CD14-positive monocyte (primary cell): ENCODE data around the gene TMIGD1. TPM values are rescaled to one million over a fixed set of nuclear protein-coding genes. Genes with fewer than 3 reads are reported as not detected.

ENCODE experiments used
- DNase-seq, 3 donors: peaks; one replicate each; pipeline ENCODE4 v3.0.0-alpha.2; 2011 to 2022
- H2AFZ ChIP-seq: 2 replicates; pipeline ENCODE4 v1.6.0; 2012; ENCODE audit warnings: mild to moderate bottlenecking, low read depth, low read length, inconsistent platforms; ENCODE audit not compliant: insufficient read depth, poor library complexity, severe bottlenecking
- H3K27ac ChIP-seq, 2 donors: 1 replicate in 1 of 2; 2 replicates in 1 of 2; pipeline ENCODE4 v1.5.1; 2012 to 2013; ENCODE audit warnings: low read length in 2 of 2, control low read depth in 1 of 2, inconsistent platforms in 1 of 2, low read depth in 1 of 2, mild to moderate bottlenecking in 1 of 2
- H3K27me3 ChIP-seq, 2 donors: one replicate each; pipeline versions ENCODE4 v1.6.0 to v1.6.1; 2011 to 2013; ENCODE audit warnings: low read length in 2 of 2; ENCODE audit not compliant: control insufficient read depth in 2 of 2, insufficient read depth in 2 of 2
- H3K36me3 ChIP-seq, 2 donors: replicated peaks in 1 of 2; 1 replicate in 1 of 2; 2 replicates in 1 of 2; pipeline versions ENCODE4 v1.5.1 to v1.6.1; 2012 to 2013; ENCODE audit warnings: low read length in 2 of 2, control low read depth in 1 of 2, inconsistent platforms in 1 of 2, mild to moderate bottlenecking in 1 of 2; ENCODE audit not compliant: insufficient read depth in 2 of 2, control insufficient read depth in 1 of 2
- H3K4me1 ChIP-seq, 2 donors: 1 replicate in 1 of 2; 2 replicates in 1 of 2; pipeline versions ENCODE4 v1.5.1 to v1.6.1; 2012 to 2013; ENCODE audit warnings: low read length in 2 of 2, control low read depth in 1 of 2, inconsistent platforms in 1 of 2, mild to moderate bottlenecking in 1 of 2, moderate library complexity in 1 of 2; ENCODE audit not compliant: insufficient read depth in 2 of 2, control insufficient read depth in 1 of 2
- H3K4me2 ChIP-seq: replicated peaks from 2 replicates; pipeline ENCODE3; 2012; ENCODE audit warnings: low read length, moderate library complexity, mild to moderate bottlenecking; ENCODE audit not compliant: poor library complexity, severe bottlenecking; ENCODE audit errors: extremely low read depth
- H3K4me3 ChIP-seq, 3 experiments: fragments of 200-600 bp in 1 of 3; sonication (generic) in 1 of 3; replicated peaks in 1 of 3; 1 replicate in 2 of 3; 2 replicates in 1 of 3; pipeline ENCODE4 v1.5.1; 2011 to 2013; ENCODE audit warnings: low read length in 3 of 3, mild to moderate bottlenecking in 3 of 3, control low read depth in 2 of 3, low read depth in 2 of 3, inconsistent platforms in 1 of 3, moderate library complexity in 1 of 3
- H3K79me2 ChIP-seq: 2 replicates; pipeline ENCODE4 v1.6.0; 2012; ENCODE audit warnings: mild to moderate bottlenecking, control low read depth, inconsistent platforms, low read length, moderate library complexity; ENCODE audit not compliant: insufficient read depth
- H3K9ac ChIP-seq: 2 replicates; pipeline ENCODE4 v1.6.0; 2017; ENCODE audit warnings: low read length, mild to moderate bottlenecking; ENCODE audit not compliant: insufficient read depth, poor library complexity, severe bottlenecking
- H3K9me3 ChIP-seq, 2 donors: replicated peaks in 1 of 2; 1 replicate in 1 of 2; 2 replicates in 1 of 2; pipeline versions ENCODE4 v1.5.1 to v1.6.1; 2012 to 2013; ENCODE audit warnings: low read length in 2 of 2, control low read depth in 1 of 2; ENCODE audit not compliant: control insufficient read depth in 1 of 2, insufficient read depth in 1 of 2
- H4K20me1 ChIP-seq: 2 replicates; pipeline ENCODE4 v1.6.0; 2012; ENCODE audit warnings: mild to moderate bottlenecking, low read length, control low read depth, moderate library complexity; ENCODE audit not compliant: insufficient read depth
- H3K27ac Mint-ChIP-seq, 7 donors: one replicate each; pipeline ENCODE4 v1.8.0; 2020; ENCODE audit warnings: mild to moderate bottlenecking in 7 of 7, mixed read lengths in 7 of 7, moderate library complexity in 6 of 7, inconsistent platforms in 2 of 7
- H3K27me3 Mint-ChIP-seq, 3 donors: one replicate each; pipeline ENCODE4 v1.8.0; 2021 to 2022; ENCODE audit warnings: low read depth in 3 of 3, mild to moderate bottlenecking in 3 of 3, mixed read lengths in 3 of 3, moderate library complexity in 3 of 3, inconsistent platforms in 1 of 3
- H3K36me3 Mint-ChIP-seq, 2 donors: one replicate each; pipeline ENCODE4 v1.8.0; 2020; ENCODE audit warnings: mixed read lengths in 2 of 2, inconsistent platforms in 1 of 2, mild to moderate bottlenecking in 1 of 2
- H3K4me1 Mint-ChIP-seq: one replicate; pipeline ENCODE4 v1.8.0; 2020; ENCODE audit warnings: mild to moderate bottlenecking, mixed read lengths
- H3K4me3 Mint-ChIP-seq, 2 donors: one replicate each; pipeline ENCODE4 v1.8.0; 2020; ENCODE audit warnings: mild to moderate bottlenecking in 2 of 2, mixed read lengths in 2 of 2, moderate library complexity in 1 of 2
- H3K9me3 Mint-ChIP-seq, 7 donors: one replicate each; pipeline ENCODE4 v1.8.0; 2020 to 2022; ENCODE audit warnings: mixed read lengths in 7 of 7, mild to moderate bottlenecking in 6 of 7, moderate library complexity in 6 of 7, inconsistent platforms in 2 of 7
- CTCF ChIP-seq: fragments of 200-600 bp; IDR thresholded peaks from one replicate; pipeline ENCODE4 v1.8.0; 2022; ENCODE audit warnings: antibody characterized with exemption, mild to moderate bottlenecking
- WGBS: methylation state at CpG from one replicate; pipeline ENCODE4 v1.1.5; 2013; ENCODE audit warnings: missing lambda C conversion rate; ENCODE audit not compliant: insufficient coverage; 5-methylcytosine and 5-hydroxymethylcytosine counted together
- intact Hi-C, 2 donors: fragments of 100-400 bp; cut with micrococcal nuclease; formaldehyde crosslinking; loops; one replicate each; pipeline versions ENCODE4 v1.15.0 to v1.15.1; 2023
- polyA plus RNA-seq, 3 donors: library from polyadenylated mRNA; depleted of rRNA in 1 of 3; unstranded in 2 of 3; stranded (reverse) in 1 of 3; fragments of 300-500 nt in 2 of 3; fragments of >200 nt in 1 of 3; fragmentation: Illumina TruSeq in 2 of 3; gene quantifications; 1 replicate in 2 of 3; 2 replicates in 1 of 3; pipeline ENCODE4 v1.2.3, GENCODE V29; 2012 to 2021

The TMIGD1 gene
- polyA plus RNA-seq, 3 donors: not detected

- Histone ChIP-seq H3K79me2 (no peaks in the 10 kb centered on the region), H3K36me3 (peaks cover 60 to 88% of the 10 kb centered on the region in 2 donors), H3K27me3 (no peaks in the 10 kb centered on the region), H3K4me1 (no peaks in the 10 kb centered on the region), H4K20me1 (no peaks in the 10 kb centered on the region), H3K4me3 (no peak overlapping the region), H3K27ac (no peak overlapping the region), H3K9ac (no peak overlapping the region), H2AFZ (no peak overlapping the region), H3K9me3 (no peaks in the 10 kb centered on the region), H3K4me2 (no peak overlapping the region)
- DNase-seq: no peak
- peaks cover 70 to 75% of the 10 kb centered on the region in 2 donors for H3K36me3 Mint-ChIP-seq
- no peaks in the 10 kb centered on the region for H3K4me1 Mint-ChIP-seq
- H3K9me3 Mint-ChIP-seq: no peaks in the 10 kb centered on the region
- no CpG with 5 or more reads among the region's 6 CpGs for WGBS
- intact Hi-C loops: no loop called here
- H3K27ac Mint-ChIP-seq: peak overlapping the region in 1 of 7 donors; percentile 20
- H3K4me3 Mint-ChIP-seq: no peak overlapping the region
- TF ChIP-seq CTCF: no peak
- H3K27me3 Mint-ChIP-seq: peaks cover 0 to 2% (median 0%) of the 10 kb centered on the region in 3 donors
Measured at GRCh38 chr17:30273373-30273772, 60.5 kb downstream of the TMIGD1 start.

GRCh38 chr17:30271102-30271501 lies 62.8 kb downstream of the TMIGD1 start:
- WGBS: no CpG with 5 or more reads among the region's 6 CpGs

More at GRCh38 chr17:30271102-30271501, 62.8 kb downstream of the TMIGD1 start:
- Mint-ChIP-seq H3K4me1 (no peaks in the 10 kb centered on the region), H3K27me3 (peaks cover 0 to 2% (median 0%) of the 10 kb centered on the region in 3 donors), H3K36me3 (peaks cover 67 to 89% of the 10 kb centered on the region in 2 donors), H3K9me3 (no peaks in the 10 kb centered on the region), H3K4me3 (no peak overlapping the region), H3K27ac (no peak overlapping the region)
- no peak overlapping the region for H3K4me3 ChIP-seq
- H3K27ac ChIP-seq: no peak overlapping the region
- no peak overlapping the region for H3K9ac ChIP-seq
- no peaks in the 10 kb centered on the region for H3K4me1 ChIP-seq
- H3K9me3 ChIP-seq: no peaks in the 10 kb centered on the region
- H2AFZ ChIP-seq: no peak overlapping the region
- no peaks in the 10 kb centered on the region for H3K79me2 ChIP-seq
- DNase-seq: no peak
- H3K4me2 ChIP-seq: no peak overlapping the region
- H3K36me3 ChIP-seq: peaks cover 69 to 92% of the 10 kb centered on the region in 2 donors
- no peak for TF ChIP-seq CTCF
- intact Hi-C loops: no loop called here
- no peaks in the 10 kb centered on the region for H3K27me3 ChIP-seq
- no peaks in the 10 kb centered on the region for H4K20me1 ChIP-seq
